ENCODE measurements around the gene ARMC8. TPM values are rescaled to one million over a fixed set of nuclear protein-coding genes. Genes with fewer than 3 reads are reported as not detected.

ARMC8 gene
- total RNA-seq, 1 donor from 2014 or later: 33.2 TPM

DNA sequence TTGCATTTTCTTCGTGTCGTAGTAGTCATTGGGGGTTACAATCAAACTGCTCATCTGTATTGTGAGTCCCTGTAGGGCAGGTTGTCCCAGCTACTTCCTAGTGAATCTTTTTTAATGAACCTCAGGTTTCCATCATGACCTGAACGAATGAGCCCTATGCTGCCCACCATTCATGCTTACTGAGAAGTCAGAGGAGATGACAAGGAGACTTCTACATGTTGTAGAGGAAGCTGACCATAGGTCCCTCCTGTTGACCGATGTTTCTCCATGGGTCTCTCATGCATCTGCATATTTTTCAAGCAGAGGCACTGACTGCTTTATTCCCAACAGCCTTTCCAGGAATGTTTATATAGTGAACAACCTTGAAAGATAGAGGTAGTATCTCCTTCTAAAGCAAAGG, 147.5 kb downstream of the ARMC8 start:
- H3K4me1 Mint-ChIP-seq (ENCODE audit: low read depth, unreplicated experiment): peaks cover 3% of the 10 kb centered on the region
- no peaks in the 10 kb centered on the region for H3K36me3 Mint-ChIP-seq (ENCODE audit: low read depth, unreplicated experiment)
- no peak overlapping the region for H3K4me2 ChIP-seq (ENCODE audit: low read length)
- H3K4me1 ChIP-seq (ENCODE audit: insufficient read depth, low read length): peaks cover under 1% of the 10 kb centered on the region
- H3K9me3 Mint-ChIP-seq (ENCODE audit: unreplicated experiment): no peaks in the 10 kb centered on the region
- H3K27me3 Mint-ChIP-seq (ENCODE audit: low read depth, unreplicated experiment): peaks cover 13% of the 10 kb centered on the region
- H3K4me3 ChIP-seq (ENCODE audit: insufficient read depth, low read depth, low read length): no peak overlapping the region
- H2AFZ ChIP-seq (ENCODE audit: low read depth, low read length): no peak overlapping the region
- TF ChIP-seq CTCF (IDR thresholded peaks at IDR 0.05; ENCODE audit: insufficient read depth, low read depth, low read length) (no peak), EZH2 (IDR thresholded peaks at IDR 0.05; ENCODE audit: insufficient read depth, low read length) (no peak)
- H3K36me3 ChIP-seq (ENCODE audit: insufficient read depth, low read length): no peaks in the 10 kb centered on the region
- no peak overlapping the region for H3K4me3 Mint-ChIP-seq (ENCODE audit: unreplicated experiment)
- no peak overlapping the region for H3K27ac Mint-ChIP-seq (ENCODE audit: unreplicated experiment)
- H3K27me3 ChIP-seq (ENCODE audit: insufficient read depth, low read length): peaks cover 12% of the 10 kb centered on the region
- no peaks in the 10 kb centered on the region for H3K9me3 ChIP-seq (ENCODE audit: insufficient read depth, low read depth, low read length)
- H3K27ac ChIP-seq (ENCODE audit: low read depth, low read length): no peak overlapping the region
- DNase-seq (ENCODE audit: low read depth) (no peak), FAIRE-seq (no peak)
- H3K79me2 ChIP-seq (ENCODE audit: insufficient read depth, low read length): no peaks in the 10 kb centered on the region
- H4K20me1 ChIP-seq (ENCODE audit: insufficient read depth, low read length): no peaks in the 10 kb centered on the region
- no peak overlapping the region for H3K9ac ChIP-seq (ENCODE audit: low read length)

DNA sequence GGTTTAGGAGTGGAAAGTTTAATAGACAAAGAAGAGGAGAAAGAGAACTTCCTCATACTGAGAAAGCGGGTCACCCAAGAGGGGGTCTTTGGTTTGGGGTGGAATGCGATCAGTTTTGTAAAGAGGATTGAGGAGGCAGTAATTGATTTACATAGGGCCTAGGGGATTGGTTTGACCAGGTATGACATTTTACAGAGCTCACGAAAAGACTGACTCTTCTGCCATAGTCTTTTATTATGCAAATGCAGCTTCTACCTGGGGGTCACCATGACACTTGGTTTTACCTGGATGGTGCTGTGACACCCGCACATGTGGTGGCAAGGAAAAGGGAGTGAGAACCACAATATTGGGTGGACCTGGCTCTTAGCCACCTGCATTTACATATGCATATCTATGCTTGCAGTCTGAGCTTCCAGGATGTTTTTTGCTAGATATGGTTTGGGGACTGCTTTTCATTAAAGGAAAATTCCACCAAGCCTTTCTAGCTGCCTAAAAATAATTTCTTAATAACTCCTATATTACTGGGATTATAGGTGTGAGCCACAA, 149.4 kb downstream of the ARMC8 start:
- Histone ChIP-seq H3K27ac (ENCODE audit: low read depth, low read length) (no peak overlapping the region), H3K79me2 (ENCODE audit: insufficient read depth, low read length) (no peaks in the 10 kb centered on the region), H3K4me1 (ENCODE audit: insufficient read depth, low read length) (no peaks in the 10 kb centered on the region), H3K9ac (ENCODE audit: low read length) (no peak overlapping the region), H3K9me3 (ENCODE audit: insufficient read depth, low read depth, low read length) (no peaks in the 10 kb centered on the region), H2AFZ (ENCODE audit: low read depth, low read length) (no peak overlapping the region), H3K4me2 (ENCODE audit: low read length) (no peak overlapping the region), H3K27me3 (ENCODE audit: insufficient read depth, low read length) (peaks cover 12% of the 10 kb centered on the region), H4K20me1 (ENCODE audit: insufficient read depth, low read length) (no peaks in the 10 kb centered on the region), H3K4me3 (ENCODE audit: insufficient read depth, low read depth, low read length) (no peak overlapping the region), H3K36me3 (ENCODE audit: insufficient read depth, low read length) (no peaks in the 10 kb centered on the region)
- H3K4me3 Mint-ChIP-seq (ENCODE audit: unreplicated experiment): no peak overlapping the region
- DNase-seq (ENCODE audit: low read depth): no peak
- H3K27ac Mint-ChIP-seq (ENCODE audit: unreplicated experiment): no peak overlapping the region
- H3K27me3 Mint-ChIP-seq (ENCODE audit: low read depth, unreplicated experiment): peaks cover 15% of the 10 kb centered on the region
- no peak for FAIRE-seq
- no peaks in the 10 kb centered on the region for H3K36me3 Mint-ChIP-seq (ENCODE audit: low read depth, unreplicated experiment)
- TF ChIP-seq EZH2 (IDR thresholded peaks at IDR 0.05; ENCODE audit: insufficient read depth, low read length) (no peak), CTCF (IDR thresholded peaks at IDR 0.05; ENCODE audit: insufficient read depth, low read depth, low read length) (no peak)
- no peaks in the 10 kb centered on the region for H3K4me1 Mint-ChIP-seq (ENCODE audit: low read depth, unreplicated experiment)
- no peaks in the 10 kb centered on the region for H3K9me3 Mint-ChIP-seq (ENCODE audit: unreplicated experiment)

GRCh38 chr3:138338244-138338643, 151.1 kb downstream of the ARMC8 start:
- DNase-seq (ENCODE audit: low read depth) (no peak), FAIRE-seq (no peak)
- H3K4me3 Mint-ChIP-seq (ENCODE audit: unreplicated experiment): no peak overlapping the region
- Histone ChIP-seq H3K27me3 (ENCODE audit: insufficient read depth, low read length) (peaks cover 12% of the 10 kb centered on the region), H3K4me3 (ENCODE audit: insufficient read depth, low read depth, low read length) (no peak overlapping the region), H3K27ac (ENCODE audit: low read depth, low read length) (no peak overlapping the region), H3K9ac (ENCODE audit: low read length) (no peak overlapping the region), H3K79me2 (ENCODE audit: insufficient read depth, low read length) (no peaks in the 10 kb centered on the region), H3K4me2 (ENCODE audit: low read length) (no peak overlapping the region), H3K4me1 (ENCODE audit: insufficient read depth, low read length) (no peaks in the 10 kb centered on the region), H4K20me1 (ENCODE audit: insufficient read depth, low read length) (no peaks in the 10 kb centered on the region), H3K36me3 (ENCODE audit: insufficient read depth, low read length) (no peaks in the 10 kb centered on the region), H2AFZ (ENCODE audit: low read depth, low read length) (no peak overlapping the region), H3K9me3 (ENCODE audit: insufficient read depth, low read depth, low read length) (no peaks in the 10 kb centered on the region)
- no peaks in the 10 kb centered on the region for H3K9me3 Mint-ChIP-seq (ENCODE audit: unreplicated experiment)
- no peak overlapping the region for H3K27ac Mint-ChIP-seq (ENCODE audit: unreplicated experiment)
- TF ChIP-seq EZH2 (IDR thresholded peaks at IDR 0.05; ENCODE audit: insufficient read depth, low read length) (no peak), CTCF (IDR thresholded peaks at IDR 0.05; ENCODE audit: insufficient read depth, low read depth, low read length) (no peak)
- peaks cover 16% of the 10 kb centered on the region for H3K27me3 Mint-ChIP-seq (ENCODE audit: low read depth, unreplicated experiment)
- no peaks in the 10 kb centered on the region for H3K4me1 Mint-ChIP-seq (ENCODE audit: low read depth, unreplicated experiment)
- no peaks in the 10 kb centered on the region for H3K36me3 Mint-ChIP-seq (ENCODE audit: low read depth, unreplicated experiment)
